Left lung (tissue), 10 donors: ENCODE data around the gene PDZD7. TPM values are rescaled to one million over a fixed set of nuclear protein-coding genes. Genes with fewer than 3 reads are reported as not detected.

Experiments used
- ATAC-seq: fragments of 200-7000 bp; cut with Tn5 transposase; one replicate; pipeline ENCODE4 v1.9.1; 2020; ENCODE audit warnings: moderate library complexity
- DNase-seq, 4 donors: peaks; one replicate each; pipeline ENCODE4 v3.0.0-alpha.2; 2013 to 2020
- H3K27ac ChIP-seq, 2 donors: fragments of 200-600 bp; sonication (generic) in 1 of 2; one replicate each; pipeline versions ENCODE4 v1.5.0 to v1.8.0; 2020 to 2021
- H3K27me3 ChIP-seq, 2 donors: fragments of 200-600 bp; sonication (generic) in 1 of 2; one replicate each; pipeline versions ENCODE4 v1.5.0 to v1.8.0; 2020 to 2021
- H3K36me3 ChIP-seq, 2 donors: fragments of 200-600 bp; sonication (generic) in 1 of 2; one replicate each; pipeline versions ENCODE4 v1.5.0 to v1.8.0; 2020 to 2021
- H3K4me1 ChIP-seq, 2 donors: fragments of 200-600 bp; one replicate each; pipeline ENCODE4 v1.8.0; 2021
- H3K4me3 ChIP-seq, 2 donors: fragments of 200-600 bp; sonication (generic) in 1 of 2; one replicate each; pipeline versions ENCODE4 v1.5.0 to v1.8.0; 2020 to 2021; ENCODE audit warnings: mild to moderate bottlenecking in 1 of 2
- H3K9me3 ChIP-seq, 2 donors: fragments of 200-600 bp; sonication (generic) in 1 of 2; one replicate each; pipeline versions ENCODE4 v1.5.0 to v1.8.0; 2020 to 2021
- intact Hi-C, 2 donors: fragments of 100-400 bp; cut with DNase I; formaldehyde crosslinking; loops; one replicate each; pipeline versions ENCODE4 v1.11.2 to v1.14.2; 2022
- polyA plus RNA-seq, 6 donors: library from polyadenylated mRNA; unstranded; fragments of 120-200 nt; gene quantifications; one replicate each; pipeline ENCODE4 v1.2.1, GENCODE V29; 2013; ENCODE audit not compliant: insufficient read length in 6 of 6
- total RNA-seq, 2 donors: library from RNA; stranded (reverse); fragmentation: NEBNext Ultra II Directional; extraction: Animal tissue kit (Norgen Biotek cat#: 25700); gene quantifications; one replicate each; pipeline ENCODE4 v1.2.1, GENCODE V29; 2021
- TF ChIP-seq, protein P1 (sequence below), 2 donors: fragments of 200-600 bp; sonication (generic) in 1 of 2; IDR thresholded peaks; one replicate each; pipeline versions ENCODE4 v1.5.0 to v1.8.0; 2021; ENCODE audit warnings: antibody characterized with exemption in 2 of 2
- donor health status: DM: no; HTN: yes; CAD: no.
- donor health status: DM: no; HTN: no; CAD: no.

The PDZD7 gene
- total and polyA plus RNA-seq, 8 donors: 0.41 to 0.96 (median 0.71) TPM

DNA sequence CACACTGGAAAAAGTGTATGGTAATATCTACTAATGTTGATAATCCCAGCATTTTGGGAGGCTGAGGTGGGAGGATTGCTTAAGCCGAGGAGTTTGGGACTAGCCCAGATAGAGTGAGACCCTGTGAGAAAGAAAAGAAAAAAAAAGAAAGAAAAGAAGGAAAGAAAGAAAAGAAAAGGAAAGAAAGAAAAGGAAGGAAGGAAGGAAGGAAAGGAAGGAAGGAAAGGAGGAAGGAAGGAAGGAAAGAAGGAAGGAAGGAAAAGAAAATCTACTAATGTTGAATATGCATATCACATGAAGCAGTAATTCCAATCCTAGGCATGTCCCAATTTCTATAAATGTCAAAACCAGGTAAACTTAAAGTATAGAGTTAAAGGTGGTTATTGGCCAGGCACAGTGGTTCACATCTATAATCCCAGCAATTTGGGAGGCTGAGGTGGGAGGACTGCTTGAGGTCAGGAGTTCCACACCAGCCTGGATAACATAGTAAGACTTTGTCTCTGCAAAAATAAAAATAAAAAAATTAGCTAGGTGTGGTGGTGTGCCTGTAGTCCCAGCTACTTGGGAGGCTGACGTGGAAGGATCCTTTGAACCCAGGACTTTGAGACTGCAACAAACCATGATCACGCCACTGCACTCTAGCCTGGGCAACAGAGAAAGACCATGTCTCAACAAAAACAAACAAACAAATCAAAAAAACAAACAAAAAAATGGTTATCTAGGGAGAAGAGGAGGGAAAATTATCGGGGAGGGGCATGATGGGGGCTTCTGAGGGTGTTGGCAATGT lies 25.6 kb upstream of the PDZD7 start:
- Histone ChIP-seq H3K9me3 (no peaks in the 10 kb centered on the region), H3K4me1 (peaks cover under 1 to 16% of the 10 kb centered on the region in 2 donors), H3K27ac (no peak overlapping the region), H3K4me3 (no peak overlapping the region), H3K27me3 (peaks cover 0 to 9% of the 10 kb centered on the region in 2 donors), H3K36me3 (no peaks in the 10 kb centered on the region)
- ATAC-seq: no peak
- no peak for DNase-seq
- TF ChIP-seq, protein P1, sequence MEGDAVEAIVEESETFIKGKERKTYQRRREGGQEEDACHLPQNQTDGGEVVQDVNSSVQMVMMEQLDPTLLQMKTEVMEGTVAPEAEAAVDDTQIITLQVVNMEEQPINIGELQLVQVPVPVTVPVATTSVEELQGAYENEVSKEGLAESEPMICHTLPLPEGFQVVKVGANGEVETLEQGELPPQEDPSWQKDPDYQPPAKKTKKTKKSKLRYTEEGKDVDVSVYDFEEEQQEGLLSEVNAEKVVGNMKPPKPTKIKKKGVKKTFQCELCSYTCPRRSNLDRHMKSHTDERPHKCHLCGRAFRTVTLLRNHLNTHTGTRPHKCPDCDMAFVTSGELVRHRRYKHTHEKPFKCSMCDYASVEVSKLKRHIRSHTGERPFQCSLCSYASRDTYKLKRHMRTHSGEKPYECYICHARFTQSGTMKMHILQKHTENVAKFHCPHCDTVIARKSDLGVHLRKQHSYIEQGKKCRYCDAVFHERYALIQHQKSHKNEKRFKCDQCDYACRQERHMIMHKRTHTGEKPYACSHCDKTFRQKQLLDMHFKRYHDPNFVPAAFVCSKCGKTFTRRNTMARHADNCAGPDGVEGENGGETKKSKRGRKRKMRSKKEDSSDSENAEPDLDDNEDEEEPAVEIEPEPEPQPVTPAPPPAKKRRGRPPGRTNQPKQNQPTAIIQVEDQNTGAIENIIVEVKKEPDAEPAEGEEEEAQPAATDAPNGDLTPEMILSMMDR (IDR thresholded peaks at IDR 0.05): no peak
- intact Hi-C loops: no loop called here

- Histone ChIP-seq H3K36me3 (no peaks in the 10 kb centered on the region), H3K4me1 (peaks cover 2 to 11% of the 10 kb centered on the region in 2 donors), H3K4me3 (no peak overlapping the region), H3K27ac (no peak overlapping the region), H3K27me3 (peaks cover 5 to 13% of the 10 kb centered on the region in 2 donors), H3K9me3 (no peaks in the 10 kb centered on the region)
- intact Hi-C loops: no loop called here
- TF ChIP-seq, protein P1 (IDR thresholded peaks at IDR 0.05): no peak
- ATAC-seq: no peak
- DNase-seq: no peak
These were observed 24.5 kb upstream of the PDZD7 start for GRCh38 chr10:101055411-101055810.

GRCh38 chr10:101054876-101055275 lies 23.9 kb upstream of the PDZD7 start:
- Histone ChIP-seq H3K27me3 (peaks cover 10 to 19% of the 10 kb centered on the region in 2 donors), H3K36me3 (no peaks in the 10 kb centered on the region), H3K27ac (no peak overlapping the region), H3K4me3 (no peak overlapping the region), H3K4me1 (peaks cover 8 to 11% of the 10 kb centered on the region in 2 donors), H3K9me3 (no peaks in the 10 kb centered on the region)
- intact Hi-C loops: no loop called here
- TF ChIP-seq, protein P1 (IDR thresholded peaks at IDR 0.05): no peak
- DNase-seq (no peak), ATAC-seq (no peak)

- Histone ChIP-seq H3K27me3 (peaks cover 16 to 24% of the 10 kb centered on the region in 2 donors), H3K9me3 (no peaks in the 10 kb centered on the region), H3K4me3 (no peak overlapping the region), H3K36me3 (no peaks in the 10 kb centered on the region), H3K4me1 (peaks cover 7 to 8% of the 10 kb centered on the region in 2 donors), H3K27ac (no peak overlapping the region)
- ATAC-seq: no peak
- DNase-seq: no peak
- intact Hi-C loops: no loop called here
- TF ChIP-seq, protein P1 (IDR thresholded peaks at IDR 0.05): no peak
These were observed 23.4 kb upstream of the PDZD7 start for GRCh38 chr10:101054351-101054750.

DNA sequence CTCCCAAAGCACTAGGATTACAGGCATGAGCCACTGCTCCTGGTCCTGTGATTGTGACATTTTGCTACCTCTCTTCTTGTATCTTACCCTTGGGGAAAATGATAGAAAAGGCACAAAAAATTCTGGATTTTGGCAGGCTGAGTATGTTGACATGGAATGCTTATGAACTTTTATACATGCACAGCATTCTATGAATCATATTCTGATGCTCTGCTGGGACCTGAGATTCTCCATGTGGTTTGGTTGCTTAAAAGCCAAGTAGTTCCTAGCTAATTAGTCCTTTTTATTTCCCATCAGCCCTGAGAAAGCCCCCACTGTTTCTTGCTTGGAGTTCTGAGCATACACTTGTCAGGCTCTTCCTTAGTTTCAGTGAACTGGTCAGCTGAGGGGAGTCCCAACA lies 22.6 kb upstream of the PDZD7 start:
- H3K9me3 ChIP-seq: no peaks in the 10 kb centered on the region
- H3K4me1 ChIP-seq: peaks cover 7 to 8% of the 10 kb centered on the region in 2 donors
- intact Hi-C loops: no loop called here
- peaks cover 24 to 32% of the 10 kb centered on the region in 2 donors for H3K27me3 ChIP-seq
- no peak overlapping the region for H3K27ac ChIP-seq
- no peak overlapping the region for H3K4me3 ChIP-seq
- TF ChIP-seq, protein P1 (IDR thresholded peaks at IDR 0.05): no peak
- no peak for DNase-seq
- H3K36me3 ChIP-seq: no peaks in the 10 kb centered on the region
- ATAC-seq: no peak
